Activated naive CD8-positive, alpha-beta T cell treated with anti-CD3 and anti-CD28 coated beads, Interleukin-2, amount 50 U/mL, for 24 hours (primary cell): ENCODE results near the gene OBSCN.

ENCODE experiments used
- ATAC-seq: fragments of 150-1000 bp; cut with Tn5 transposase; one replicate; pipeline ENCODE4 v1.10.0; 2021
- DNase-seq: peaks from one replicate; pipeline ENCODE4 v3.0.0; 2021
- H3K27ac Mint-ChIP-seq: one replicate; pipeline ENCODE4 v1.8.0; 2021; ENCODE audit warnings: mild to moderate bottlenecking, mixed read lengths
- H3K27me3 Mint-ChIP-seq: one replicate; pipeline ENCODE4 v1.8.0; 2021; ENCODE audit warnings: mixed read lengths
- H3K36me3 Mint-ChIP-seq: one replicate; pipeline ENCODE4 v1.8.0; 2021; ENCODE audit warnings: low read depth, mixed read lengths
- H3K4me1 Mint-ChIP-seq: one replicate; pipeline ENCODE4 v1.8.0; 2021; ENCODE audit warnings: mixed read lengths
- H3K4me3 Mint-ChIP-seq: one replicate; pipeline ENCODE4 v1.8.0; 2021; ENCODE audit warnings: mild to moderate bottlenecking, moderate library complexity, mixed read lengths
- H3K9me3 Mint-ChIP-seq: one replicate; pipeline ENCODE4 v1.8.0; 2021; ENCODE audit warnings: mixed read lengths

Gene OBSCN

DNA sequence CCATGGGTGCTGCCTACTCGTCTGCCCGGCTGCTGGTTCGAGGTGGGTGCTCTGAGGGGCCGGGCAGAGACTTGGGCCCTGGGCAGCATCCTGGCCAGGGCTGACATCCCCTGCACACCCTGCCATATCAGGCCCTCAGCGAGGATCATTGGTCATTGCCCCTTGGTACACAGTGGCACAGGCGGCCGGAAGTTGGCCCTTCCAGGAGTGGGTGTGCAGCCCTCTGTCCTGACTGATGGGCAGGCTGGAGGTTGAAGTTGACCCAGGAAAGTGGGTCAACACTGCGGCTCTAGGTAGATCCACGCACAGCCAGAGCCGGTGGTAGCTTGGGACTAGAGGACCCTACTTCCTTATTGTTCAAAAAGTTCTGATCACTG, 125.9 kb downstream of the OBSCN start:
- H3K27me3 Mint-ChIP-seq = no peaks in the 10 kb centered on the region
- no peak for DNase-seq
- no peaks in the 10 kb centered on the region for H3K4me1 Mint-ChIP-seq
- ATAC-seq = no peak
- no peak overlapping the region for H3K4me3 Mint-ChIP-seq
- H3K36me3 Mint-ChIP-seq = no peaks in the 10 kb centered on the region
- H3K9me3 Mint-ChIP-seq = no peaks in the 10 kb centered on the region
- H3K27ac Mint-ChIP-seq = no peak overlapping the region

DNA sequence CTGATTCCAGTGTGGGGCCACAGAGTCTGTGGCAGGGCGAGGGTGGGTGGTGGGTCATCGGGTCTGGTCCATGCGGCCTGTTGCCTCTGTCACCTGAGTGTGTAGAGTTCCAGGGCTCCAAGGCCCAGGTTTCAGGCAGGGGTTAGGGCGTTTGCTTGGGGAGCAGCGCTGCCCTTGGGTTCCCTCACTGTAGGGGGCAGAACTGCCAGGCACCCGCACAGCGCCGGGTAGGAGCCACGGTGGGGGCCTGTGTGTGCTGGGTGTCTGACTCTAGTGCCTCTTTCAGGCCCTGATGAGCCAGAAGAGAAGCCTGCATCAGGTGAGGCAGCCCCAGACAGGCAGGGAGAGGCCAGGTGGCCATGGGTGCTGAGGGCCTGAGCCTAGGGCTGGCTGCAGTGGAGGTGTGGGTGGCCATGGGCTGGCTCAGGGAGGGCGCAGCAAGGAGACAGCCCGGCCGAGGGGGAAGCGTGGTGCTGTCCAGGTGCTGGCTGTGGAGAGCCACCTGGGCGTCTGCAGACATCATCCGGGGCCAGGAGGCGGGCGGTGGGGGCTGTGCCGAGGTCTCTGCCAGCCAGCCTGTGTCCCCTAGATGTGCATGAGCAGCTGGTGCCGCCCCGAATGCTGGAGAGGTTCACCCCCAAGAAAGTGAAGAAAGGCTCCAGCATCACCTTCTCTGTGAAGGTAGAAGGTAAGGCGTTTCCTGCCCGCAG, 126.5 kb downstream of the OBSCN start:
- DNase-seq (no peak), ATAC-seq (peak; percentile 24)
- Mint-ChIP-seq H3K4me3 (no peak overlapping the region), H3K27me3 (no peaks in the 10 kb centered on the region), H3K27ac (no peak overlapping the region), H3K36me3 (no peaks in the 10 kb centered on the region), H3K9me3 (no peaks in the 10 kb centered on the region), H3K4me1 (no peaks in the 10 kb centered on the region)

DNA sequence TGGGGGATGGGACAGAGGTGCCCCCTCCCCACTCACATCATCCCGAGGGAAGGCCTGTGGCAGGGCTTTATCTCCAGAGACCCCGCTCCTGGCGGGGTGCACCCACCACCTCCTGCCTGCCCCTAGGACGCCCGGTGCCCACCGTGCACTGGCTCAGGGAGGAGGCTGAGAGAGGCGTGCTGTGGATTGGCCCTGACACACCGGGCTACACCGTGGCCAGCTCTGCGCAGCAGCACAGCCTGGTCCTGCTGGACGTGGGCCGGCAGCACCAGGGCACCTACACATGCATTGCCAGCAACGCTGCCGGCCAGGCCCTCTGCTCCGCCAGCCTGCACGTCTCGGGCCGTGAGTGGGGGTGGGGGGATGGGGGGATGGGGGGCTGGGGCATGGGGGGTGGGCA, 127.1 kb downstream of the OBSCN start:
- DNase-seq = no peak
- H3K27me3 Mint-ChIP-seq = no peaks in the 10 kb centered on the region
- no peak for ATAC-seq
- H3K27ac Mint-ChIP-seq = no peak overlapping the region
- no peaks in the 10 kb centered on the region for H3K36me3 Mint-ChIP-seq
- H3K4me3 Mint-ChIP-seq = no peak overlapping the region
- no peaks in the 10 kb centered on the region for H3K4me1 Mint-ChIP-seq
- H3K9me3 Mint-ChIP-seq = no peaks in the 10 kb centered on the region

DNA sequence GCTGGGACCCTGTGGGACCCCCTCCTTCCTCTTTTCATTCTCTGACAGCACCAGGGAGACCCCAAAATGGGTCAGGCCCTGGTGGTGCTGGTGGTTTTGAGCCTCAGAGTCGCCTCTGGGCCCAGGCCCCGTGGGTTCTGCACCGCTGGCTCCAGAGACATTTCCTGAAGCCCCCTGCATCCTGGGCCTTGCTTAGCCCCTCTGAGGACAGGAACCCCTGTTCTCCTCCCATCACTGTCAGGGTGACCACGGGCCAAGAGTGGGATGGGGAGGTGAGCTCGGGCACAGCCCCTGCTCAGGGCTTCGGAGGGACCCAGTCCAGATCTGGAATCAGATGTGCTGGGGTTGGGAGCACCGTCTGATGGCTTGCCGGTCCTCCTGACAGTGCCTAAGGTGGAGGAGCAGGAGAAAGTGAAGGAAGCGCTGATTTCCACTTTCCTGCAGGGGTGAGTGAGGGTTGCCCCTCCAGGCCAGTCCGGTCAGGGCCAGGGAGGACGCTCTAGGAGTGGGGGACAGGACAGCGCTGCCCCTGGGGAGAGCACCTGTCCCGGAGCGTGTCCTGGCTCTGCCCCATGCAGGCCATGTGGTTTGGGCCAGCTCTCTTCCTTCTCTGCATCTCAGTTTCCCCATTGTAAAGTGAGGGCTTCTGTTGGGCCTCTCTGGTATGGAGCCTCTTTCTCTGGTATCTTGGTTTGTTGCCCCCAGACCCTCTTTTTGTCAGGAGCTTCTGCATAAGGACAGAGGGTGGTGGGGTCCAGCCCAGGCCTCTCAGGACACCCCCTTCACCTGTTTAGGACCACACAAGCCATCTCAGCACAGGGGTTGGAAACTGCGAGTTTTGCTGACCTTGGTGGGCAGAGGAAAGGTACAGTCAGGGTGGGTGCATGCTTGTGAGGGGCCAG, 127.8 kb downstream of the OBSCN start:
- H3K4me1 Mint-ChIP-seq = no peaks in the 10 kb centered on the region
- H3K27ac Mint-ChIP-seq = no peak overlapping the region
- no peak for ATAC-seq
- H3K27me3 Mint-ChIP-seq = no peaks in the 10 kb centered on the region
- DNase-seq = no peak
- H3K36me3 Mint-ChIP-seq = no peaks in the 10 kb centered on the region
- H3K4me3 Mint-ChIP-seq = no peak overlapping the region
- no peaks in the 10 kb centered on the region for H3K9me3 Mint-ChIP-seq

DNA sequence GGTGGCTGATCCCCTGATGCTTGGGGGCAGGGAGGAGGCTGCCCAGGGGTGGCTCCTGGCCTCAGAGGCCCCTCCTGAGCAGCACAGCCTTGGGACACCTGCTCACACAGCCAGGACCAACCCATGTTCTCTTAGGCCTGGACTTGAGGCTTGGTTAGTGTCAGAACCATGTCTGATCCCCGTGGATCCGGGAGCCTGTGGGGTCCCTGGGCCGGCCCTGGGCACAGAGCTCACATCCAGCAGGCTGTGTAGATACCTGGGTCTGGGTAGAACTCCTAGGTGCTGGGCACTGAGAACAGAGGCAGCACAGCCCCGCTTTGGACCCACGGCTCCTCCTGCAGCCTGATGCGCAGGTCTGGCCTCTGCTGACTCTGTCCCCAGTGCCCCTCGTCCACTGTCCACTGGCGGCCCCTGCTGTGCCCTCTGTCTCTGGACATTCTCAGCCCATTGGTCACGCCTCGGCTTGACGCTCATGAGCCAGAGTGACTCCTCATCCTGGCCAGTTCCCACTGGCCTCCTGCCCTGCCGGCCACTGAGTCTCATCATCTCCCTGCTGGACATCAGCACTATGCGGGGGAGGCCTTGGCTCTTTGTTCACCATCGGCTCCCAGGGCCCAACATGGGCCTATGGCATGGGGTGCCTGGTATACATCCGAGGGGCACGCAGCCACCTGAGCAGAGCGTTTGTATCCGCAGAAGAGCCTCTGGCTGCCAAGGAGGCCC, 128.6 kb downstream of the OBSCN start:
- no peak for ATAC-seq
- Mint-ChIP-seq H3K27ac (no peak overlapping the region), H3K4me1 (no peaks in the 10 kb centered on the region), H3K27me3 (no peaks in the 10 kb centered on the region), H3K36me3 (no peaks in the 10 kb centered on the region), H3K4me3 (no peak overlapping the region), H3K9me3 (no peaks in the 10 kb centered on the region)
- DNase-seq = no peak

DNA sequence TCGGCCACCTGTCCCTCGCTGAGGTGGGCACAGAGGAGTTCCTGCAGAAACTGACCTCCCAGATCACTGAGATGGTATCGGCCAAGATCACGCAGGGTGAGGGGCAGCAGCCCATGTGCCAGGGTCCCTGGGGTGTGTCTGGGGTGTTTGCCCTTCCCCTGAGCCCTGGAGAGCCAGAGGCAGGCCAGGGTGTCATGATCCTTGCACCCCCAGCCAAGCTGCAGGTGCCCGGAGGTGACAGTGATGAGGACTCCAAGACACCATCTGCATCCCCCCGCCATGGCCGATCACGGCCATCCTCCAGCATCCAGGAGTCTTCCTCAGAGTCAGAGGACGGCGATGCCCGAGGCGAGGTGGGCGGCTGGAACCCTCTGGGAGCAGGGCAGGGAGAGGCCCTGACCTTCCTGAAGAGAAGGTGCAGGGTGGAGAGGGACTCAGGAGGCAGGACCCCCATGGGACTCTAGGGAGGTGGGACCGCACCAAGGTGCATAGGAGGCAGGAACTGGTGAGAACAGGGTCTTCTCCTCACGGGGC, 129.3 kb downstream of the OBSCN start:
- H3K27me3 Mint-ChIP-seq = no peaks in the 10 kb centered on the region
- H3K27ac Mint-ChIP-seq = no peak overlapping the region
- DNase-seq (no peak), ATAC-seq (no peak)
- no peaks in the 10 kb centered on the region for H3K9me3 Mint-ChIP-seq
- no peak overlapping the region for H3K4me3 Mint-ChIP-seq
- H3K4me1 Mint-ChIP-seq = no peaks in the 10 kb centered on the region
- H3K36me3 Mint-ChIP-seq = no peaks in the 10 kb centered on the region

DNA sequence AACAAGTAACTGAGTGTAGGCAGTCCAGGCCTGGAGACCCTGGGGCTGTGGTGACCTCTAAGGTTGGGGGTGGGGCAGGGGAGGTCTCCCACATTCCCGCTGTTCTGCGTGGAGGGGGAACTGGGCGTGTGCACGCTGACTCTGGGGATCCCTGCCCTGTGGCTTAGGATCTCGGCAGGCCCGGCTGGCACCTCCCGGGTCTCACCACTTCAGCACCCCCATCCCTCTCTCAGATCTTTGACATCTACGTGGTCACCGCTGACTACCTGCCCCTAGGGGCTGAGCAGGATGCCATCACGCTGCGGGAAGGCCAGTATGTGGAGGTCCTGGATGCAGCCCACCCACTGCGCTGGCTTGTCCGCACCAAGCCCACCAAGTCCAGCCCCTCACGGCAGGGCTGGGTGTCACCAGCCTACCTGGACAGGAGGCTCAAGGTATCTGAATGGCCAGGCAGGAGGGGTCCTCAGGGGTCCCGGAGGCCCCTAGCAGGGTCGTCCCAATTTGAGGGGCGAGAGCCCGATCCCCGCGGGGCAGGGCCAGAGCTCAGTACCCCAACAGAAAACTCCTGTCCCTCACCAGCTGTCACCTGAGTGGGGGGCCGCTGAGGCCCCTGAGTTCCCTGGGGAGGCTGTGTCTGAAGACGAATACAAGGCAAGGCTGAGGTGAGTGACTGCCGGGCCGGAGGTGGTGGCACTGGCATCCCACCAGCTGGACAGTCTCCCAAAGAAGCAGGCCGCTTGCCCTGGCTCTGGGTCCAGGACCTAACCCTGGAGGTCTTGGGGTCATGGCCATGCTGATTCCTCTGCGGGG, 130.1 kb downstream of the OBSCN start:
- DNase-seq (no peak), ATAC-seq (no peak)
- no peak overlapping the region for H3K27ac Mint-ChIP-seq
- H3K9me3 Mint-ChIP-seq = no peaks in the 10 kb centered on the region
- H3K27me3 Mint-ChIP-seq = no peaks in the 10 kb centered on the region
- H3K36me3 Mint-ChIP-seq = no peaks in the 10 kb centered on the region
- no peak overlapping the region for H3K4me3 Mint-ChIP-seq
- H3K4me1 Mint-ChIP-seq = no peaks in the 10 kb centered on the region

DNA sequence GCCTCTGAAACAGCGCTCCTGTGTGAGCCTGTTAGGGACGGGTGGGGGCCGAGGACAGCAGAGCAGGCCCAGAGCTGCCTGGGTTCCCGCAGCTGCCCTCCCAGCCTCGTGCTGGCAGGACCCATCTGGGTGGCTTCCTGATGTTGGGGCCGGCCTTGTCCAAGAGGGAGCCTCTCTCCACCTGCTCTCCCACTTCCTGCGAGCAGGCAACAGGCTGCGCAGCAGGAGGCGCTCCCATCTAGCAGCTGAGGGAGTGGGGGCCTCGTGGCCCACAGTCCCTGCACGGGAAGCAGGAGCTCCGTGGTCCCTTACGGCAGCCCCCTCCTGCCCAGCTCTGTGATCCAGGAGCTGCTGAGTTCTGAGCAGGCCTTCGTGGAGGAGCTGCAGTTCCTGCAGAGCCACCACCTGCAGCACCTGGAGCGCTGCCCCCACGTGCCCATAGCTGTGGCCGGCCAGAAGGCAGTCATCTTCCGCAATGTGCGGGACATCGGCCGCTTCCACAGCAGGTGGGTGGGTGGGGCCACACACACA, 130.7 kb downstream of the OBSCN start:
- Mint-ChIP-seq H3K9me3 (no peaks in the 10 kb centered on the region), H3K4me1 (no peaks in the 10 kb centered on the region), H3K36me3 (no peaks in the 10 kb centered on the region), H3K4me3 (no peak overlapping the region), H3K27me3 (no peaks in the 10 kb centered on the region), H3K27ac (no peak overlapping the region)
- no peak for ATAC-seq
- DNase-seq = no peak

DNA sequence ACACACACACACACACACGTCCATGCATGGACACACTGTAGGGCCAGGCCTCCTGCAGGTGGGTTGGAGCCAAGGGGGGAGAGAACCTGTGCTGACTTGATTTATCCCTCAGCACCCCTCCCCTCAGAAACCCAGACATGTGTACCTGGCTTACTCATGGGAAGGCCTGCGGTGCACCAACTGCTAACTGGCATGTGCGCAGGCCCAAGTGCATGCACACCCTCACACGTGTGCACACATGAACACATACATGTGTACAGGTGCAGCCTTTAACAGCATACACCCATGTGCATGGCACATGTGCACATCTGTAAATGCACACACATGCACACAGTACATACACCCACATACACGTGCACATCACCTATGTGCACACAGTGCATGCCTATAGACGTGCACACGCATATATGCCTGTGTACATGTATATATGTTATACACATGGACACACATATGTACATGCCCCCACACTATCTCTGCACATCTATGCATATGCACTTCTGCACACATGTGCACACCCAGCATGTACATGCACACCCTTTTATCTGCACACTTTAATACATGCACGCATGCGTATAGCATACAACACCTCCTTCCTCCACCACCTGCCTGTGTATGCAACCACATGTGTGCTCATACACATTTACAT, 131.3 kb downstream of the OBSCN start:
- Mint-ChIP-seq H3K36me3 (peaks cover 4% of the 10 kb centered on the region), H3K4me1 (no peaks in the 10 kb centered on the region), H3K27me3 (no peaks in the 10 kb centered on the region), H3K9me3 (peaks cover 3% of the 10 kb centered on the region), H3K4me3 (no peak overlapping the region), H3K27ac (no peak overlapping the region)
- ATAC-seq (no peak), DNase-seq (no peak)

DNA sequence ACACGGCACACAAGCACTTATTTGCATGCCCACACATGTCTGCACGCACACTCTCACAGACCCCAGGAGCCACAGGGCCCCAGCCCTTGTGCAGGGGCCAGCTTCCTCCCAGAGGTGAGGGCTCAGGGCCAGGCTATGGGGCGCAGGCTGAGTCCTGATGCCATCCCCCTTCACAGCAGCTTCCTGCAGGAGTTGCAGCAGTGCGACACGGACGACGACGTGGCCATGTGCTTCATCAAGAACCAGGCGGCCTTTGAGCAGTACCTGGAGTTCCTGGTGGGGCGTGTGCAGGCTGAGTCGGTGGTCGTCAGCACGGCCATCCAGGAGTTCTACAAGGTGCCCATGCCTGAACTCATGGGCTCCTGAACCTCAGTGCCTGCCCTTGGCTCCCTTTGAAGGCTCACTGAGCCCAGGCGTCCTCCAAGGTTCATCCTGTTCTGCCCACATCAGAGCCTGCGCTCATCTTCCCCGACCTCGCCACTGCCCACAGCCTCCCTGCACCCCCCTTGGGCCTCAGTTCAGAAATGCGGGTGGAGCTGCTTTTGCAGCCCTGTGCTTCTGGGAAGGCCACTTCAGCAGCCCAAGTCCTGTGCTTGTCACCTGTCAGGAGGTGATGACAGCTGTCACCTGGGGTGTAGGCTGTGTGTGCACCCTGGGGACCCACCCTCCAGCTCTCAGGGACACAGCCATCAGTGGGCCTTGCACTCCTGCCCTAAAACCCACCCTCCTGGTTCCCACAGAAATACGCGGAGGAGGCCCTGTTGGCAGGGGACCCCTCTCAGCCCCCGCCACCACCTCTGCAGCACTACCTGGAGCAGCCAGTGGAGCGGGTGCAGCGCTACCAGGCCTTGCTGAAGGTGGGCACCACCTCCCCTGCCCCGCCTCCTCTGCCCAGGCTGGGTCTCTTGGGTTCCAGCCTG, 132.2 kb downstream of the OBSCN start:
- Mint-ChIP-seq H3K9me3 (peaks cover 4% of the 10 kb centered on the region), H3K36me3 (peaks cover 5% of the 10 kb centered on the region), H3K4me1 (no peaks in the 10 kb centered on the region), H3K4me3 (no peak overlapping the region), H3K27ac (no peak overlapping the region), H3K27me3 (no peaks in the 10 kb centered on the region)
- no peak for ATAC-seq
- no peak for DNase-seq

DNA sequence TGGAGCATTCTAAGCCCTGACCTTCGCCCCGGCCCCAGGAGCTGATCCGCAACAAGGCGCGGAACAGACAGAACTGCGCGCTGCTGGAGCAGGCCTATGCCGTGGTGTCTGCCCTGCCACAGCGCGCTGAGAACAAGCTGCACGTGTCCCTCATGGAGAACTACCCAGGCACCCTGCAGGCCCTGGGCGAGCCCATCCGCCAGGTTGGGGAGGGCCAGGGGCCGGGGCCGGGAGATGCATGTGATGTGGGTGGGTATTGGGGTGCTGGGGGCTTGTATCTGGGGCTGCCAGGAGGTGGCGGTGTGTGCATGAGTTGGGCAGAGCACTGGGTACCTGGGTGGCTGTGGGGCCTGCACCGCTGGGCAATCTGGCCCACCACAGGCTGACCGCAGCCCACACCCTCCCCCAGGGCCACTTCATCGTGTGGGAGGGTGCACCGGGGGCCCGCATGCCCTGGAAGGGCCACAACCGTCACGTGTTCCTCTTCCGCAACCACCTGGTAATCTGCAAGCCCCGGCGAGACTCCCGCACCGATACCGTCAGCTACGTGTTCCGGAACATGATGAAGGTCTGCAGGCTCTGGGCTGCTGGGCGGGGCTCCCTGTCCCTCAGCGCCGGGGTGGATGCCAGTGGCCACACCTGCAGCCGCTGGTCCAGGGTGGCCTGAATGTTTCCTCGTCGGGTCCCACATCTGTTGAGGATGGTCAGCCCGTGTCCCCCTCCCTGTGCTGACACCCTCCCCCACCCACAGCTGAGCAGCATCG, 133.0 kb downstream of the OBSCN start:
- H3K9me3 Mint-ChIP-seq = peaks cover 4% of the 10 kb centered on the region
- no peak for ATAC-seq
- no peak overlapping the region for H3K4me3 Mint-ChIP-seq
- DNase-seq = no peak
- no peak overlapping the region for H3K27ac Mint-ChIP-seq
- peaks cover 5% of the 10 kb centered on the region for H3K36me3 Mint-ChIP-seq
- no peaks in the 10 kb centered on the region for H3K27me3 Mint-ChIP-seq
- no peaks in the 10 kb centered on the region for H3K4me1 Mint-ChIP-seq

DNA sequence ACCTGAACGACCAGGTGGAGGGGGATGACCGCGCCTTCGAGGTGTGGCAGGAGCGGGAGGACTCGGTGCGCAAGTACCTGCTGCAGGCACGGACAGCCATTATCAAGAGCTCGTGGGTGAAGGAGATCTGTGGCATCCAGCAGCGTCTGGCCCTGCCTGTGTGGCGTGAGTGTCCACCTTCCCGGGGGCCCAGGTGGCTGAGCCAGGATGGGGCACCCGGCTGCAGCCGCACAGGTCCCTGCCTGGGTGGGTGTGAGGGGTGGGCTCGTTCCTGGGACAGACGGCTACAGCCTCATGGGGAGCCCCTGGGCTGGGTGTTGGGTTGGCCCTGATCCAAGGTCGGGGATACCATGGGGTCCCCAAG, 133.6 kb downstream of the OBSCN start:
- no peak for ATAC-seq
- Mint-ChIP-seq H3K36me3 (peaks cover 5% of the 10 kb centered on the region), H3K4me3 (no peak overlapping the region), H3K9me3 (peaks cover 4% of the 10 kb centered on the region), H3K27me3 (no peaks in the 10 kb centered on the region), H3K27ac (no peak overlapping the region), H3K4me1 (no peaks in the 10 kb centered on the region)
- DNase-seq = no peak
